Colonic mucosa (tissue), 4 donors: ENCODE results near the gene ENTPD2. TPM values are rescaled to one million over a fixed set of nuclear protein-coding genes. Genes with fewer than 3 reads are reported as not detected.

Source experiments
- DNase-seq: peaks from one replicate; pipeline ENCODE4 v3.0.0-alpha.2; 2020
- H3K27ac ChIP-seq: fragments of 200-600 bp; one replicate; pipeline ENCODE4 v1.8.0; 2021
- H3K27me3 ChIP-seq: fragments of 200-600 bp; one replicate; pipeline ENCODE4 v1.8.0; 2021
- H3K36me3 ChIP-seq: fragments of 200-600 bp; one replicate; pipeline ENCODE4 v1.8.0; 2021
- H3K4me1 ChIP-seq: fragments of 200-600 bp; one replicate; pipeline ENCODE4 v1.8.0; 2021; ENCODE audit warnings: mild to moderate bottlenecking
- H3K4me3 ChIP-seq: fragments of 200-600 bp; one replicate; pipeline ENCODE4 v1.8.0; 2021
- H3K9ac ChIP-seq, 2 donors: one replicate each; pipeline ENCODE4 v1.7.0; 2013; ENCODE audit warnings: control low read depth in 2 of 2, low read depth in 2 of 2, low read length in 2 of 2
- H3K9me3 ChIP-seq: fragments of 200-600 bp; one replicate; pipeline ENCODE4 v1.8.0; 2021
- CTCF ChIP-seq: fragments of 200-600 bp; IDR thresholded peaks from one replicate; pipeline ENCODE4 v1.8.0; 2022; ENCODE audit warnings: antibody characterized with exemption, mild to moderate bottlenecking
- intact Hi-C: fragments of 100-400 bp; cut with DNase I; formaldehyde crosslinking; loops from one replicate; pipeline ENCODE4 v1.14.1; 2022
- total RNA-seq, 2 donors: library from RNA; stranded (reverse); fragmentation: NEBNext Ultra II Directional in 1 of 2; extraction: Animal tissue kit (Norgen Biotek cat#: 25700) in 1 of 2; gene quantifications; one replicate each; pipeline ENCODE4 v1.2.1, GENCODE V29; 2021
- donor health status: healthy.
- donor health status: DM: no; HTN: no; CAD: no.
- donor health status: DM: no; HTN: no; CAD: no.

Gene ENTPD2
- total RNA-seq, 2 donors from 2014 or later, result 20.5 to 22.1 TPM

- Histone ChIP-seq H3K4me1 (peaks cover 34% of the 10 kb centered on the region), H3K27me3 (no peaks in the 10 kb centered on the region), H3K4me3 (no peak overlapping the region), H3K9me3 (no peaks in the 10 kb centered on the region), H3K36me3 (no peaks in the 10 kb centered on the region), H3K27ac (no peak overlapping the region), H3K9ac (no peak overlapping the region)
- no peak for TF ChIP-seq CTCF
- intact Hi-C loops, result no loop called here
- DNase-seq, result no peak
These were observed 4.8 kb upstream of the ENTPD2 start for GRCh38 chr9:137058521-137059234.

- H3K4me1 ChIP-seq, result peaks cover 43% of the 10 kb centered on the region
- no peaks in the 10 kb centered on the region for H3K9me3 ChIP-seq
- H3K9ac ChIP-seq, result no peak overlapping the region
- intact Hi-C loops, result no loop called here
- no peak overlapping the region for H3K27ac ChIP-seq
- H3K4me3 ChIP-seq, result no peak overlapping the region
- peaks cover 10% of the 10 kb centered on the region for H3K27me3 ChIP-seq
- no peak for DNase-seq
- H3K36me3 ChIP-seq, result no peaks in the 10 kb centered on the region
- TF ChIP-seq CTCF, result no peak
These were observed 3.7 kb upstream of the ENTPD2 start for GRCh38 chr9:137057545-137057944.

GRCh38 chr9:137056739-137057415 lies 3.0 kb upstream of the ENTPD2 start:
- no peak overlapping the region for H3K4me3 ChIP-seq
- H3K4me1 ChIP-seq, result peaks cover 43% of the 10 kb centered on the region
- no peak for TF ChIP-seq CTCF
- no peaks in the 10 kb centered on the region for H3K36me3 ChIP-seq
- peaks cover 10% of the 10 kb centered on the region for H3K27me3 ChIP-seq
- H3K9me3 ChIP-seq, result no peaks in the 10 kb centered on the region
- H3K27ac ChIP-seq, result no peak overlapping the region
- DNase-seq, result peak; percentile 69
- H3K9ac ChIP-seq, result peak overlapping the region in 1 of 2 donors; percentile 58
- intact Hi-C loops, result no loop called here

GRCh38 chr9:137055385-137056364 lies 1.8 kb upstream of the ENTPD2 start:
- peaks cover 43% of the 10 kb centered on the region for H3K4me1 ChIP-seq
- peak overlapping the region; percentile 74 to 79 for H3K9ac ChIP-seq

More at GRCh38 chr9:137055385-137056364, 1.8 kb upstream of the ENTPD2 start:
- peak overlapping the region; percentile 4 for H3K4me3 ChIP-seq
- intact Hi-C loops, result no loop called here
- H3K36me3 ChIP-seq, result no peaks in the 10 kb centered on the region
- peak overlapping the region; percentile 84 for H3K27ac ChIP-seq
- no peak for TF ChIP-seq CTCF
- H3K9me3 ChIP-seq, result no peaks in the 10 kb centered on the region
- peaks cover 10% of the 10 kb centered on the region for H3K27me3 ChIP-seq
- peak; percentile 97 for DNase-seq
